HG02798 (cell line): ENCODE results near the gene TMEM59.
"Not testable (repeated sequence)": the region's sequence is repeated elsewhere in the genome, so short reads cannot be mapped to it uniquely, and the experiment has no call there.

Experiments
- ATAC-seq: cut with Tn5 transposase; IDR thresholded peaks from one replicate; pipeline ENCODE4 v1.9.1; 2021; ENCODE audit warnings: mild to moderate bottlenecking; ENCODE audit not compliant: unreplicated experiment, poor library complexity

The TMEM59 gene

DNA sequence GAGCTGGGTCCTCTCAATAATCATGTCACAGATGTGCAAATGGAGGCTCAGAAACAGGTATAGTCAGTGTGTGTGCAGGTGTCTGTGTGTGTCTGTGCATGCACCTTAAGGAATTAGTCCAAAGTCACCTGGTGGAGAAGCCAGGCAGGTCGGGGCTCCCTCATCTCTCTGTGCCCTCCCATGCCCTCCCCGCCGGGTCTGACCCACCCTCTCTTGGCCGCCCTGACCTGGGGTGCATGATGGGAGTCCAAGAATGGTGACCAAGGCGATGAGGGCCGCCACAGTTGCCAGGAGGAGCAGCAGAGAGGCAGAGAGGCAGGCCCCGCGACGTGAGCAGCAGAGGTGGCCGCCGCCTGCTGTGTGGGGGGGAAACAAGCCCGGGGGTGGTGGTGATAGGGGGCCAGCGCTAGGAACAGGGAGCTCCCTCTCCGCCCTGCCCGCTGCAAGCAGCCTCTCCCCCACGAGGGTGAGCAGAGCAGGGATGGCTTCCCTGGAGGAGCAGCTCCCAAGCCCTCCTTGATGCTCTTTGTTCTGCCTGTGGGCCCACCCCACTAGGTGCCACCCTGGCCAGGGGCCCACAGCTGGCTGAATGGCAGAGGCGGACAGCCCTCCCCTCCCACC is 38.9 kb downstream of the TMEM59 start:
- ATAC-seq, result no peak

GRCh38 chr1:54013393-54014008 is 39.5 kb downstream of the TMEM59 start:
- no peak for ATAC-seq

DNA sequence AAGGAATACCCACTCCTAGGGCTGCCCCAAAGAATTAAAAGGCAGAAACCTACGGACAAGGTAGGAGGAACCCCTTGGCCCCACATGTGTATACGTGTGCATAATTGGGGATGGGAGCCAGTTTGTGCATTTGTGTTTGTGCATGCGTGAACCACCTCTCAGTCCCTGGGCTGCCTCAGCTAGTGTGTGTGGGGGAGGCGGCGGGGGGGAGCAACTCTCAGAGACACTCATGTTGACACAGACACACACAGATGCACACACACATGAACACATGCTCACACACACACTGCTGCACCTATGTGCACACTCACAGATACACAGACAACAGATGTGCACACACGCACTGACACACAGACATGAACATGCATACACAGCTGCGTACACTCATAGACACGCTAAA is 40.1 kb downstream of the TMEM59 start:
- no peak for ATAC-seq

- ATAC-seq, result no peak
Observed at GRCh38 chr1:54012008-54012325, 41.0 kb downstream of the TMEM59 start.

DNA sequence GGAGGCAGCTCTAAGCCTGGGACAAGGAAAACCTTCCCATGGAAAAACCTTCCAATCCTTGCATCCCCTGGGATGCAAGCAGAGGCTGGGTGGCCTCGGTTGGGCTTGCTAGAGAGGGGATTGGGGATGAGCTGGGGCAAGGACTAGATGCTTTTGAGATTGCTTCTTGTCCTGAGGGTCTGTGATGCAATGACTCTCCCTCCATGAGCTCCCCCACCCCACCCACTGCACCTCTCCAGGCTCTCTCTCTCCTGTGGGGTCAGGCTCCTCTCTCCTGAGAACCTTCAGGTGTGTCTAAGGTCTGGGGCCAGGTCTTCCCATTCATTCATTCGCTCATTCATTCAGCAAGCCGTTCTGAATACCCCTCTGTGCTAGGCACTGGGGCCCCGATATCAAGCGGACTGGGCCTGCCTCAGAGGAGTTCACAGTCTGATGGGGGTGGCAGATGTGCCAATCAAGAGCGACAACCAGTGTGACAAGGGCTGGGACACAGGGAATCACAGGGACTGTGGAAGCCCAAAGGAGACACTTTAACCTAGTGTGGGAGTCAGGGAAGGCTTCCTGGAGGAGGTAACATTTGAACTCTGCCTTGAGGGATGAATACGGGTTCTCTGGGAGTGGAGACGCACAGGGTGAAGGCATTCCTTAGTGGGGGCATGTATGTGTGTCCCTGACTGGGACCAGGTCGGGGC is 41.5 kb downstream of the TMEM59 start:
- ATAC-seq, result no peak

- no peak for ATAC-seq
Observed at GRCh38 chr1:54010415-54011117, 42.4 kb downstream of the TMEM59 start.

DNA sequence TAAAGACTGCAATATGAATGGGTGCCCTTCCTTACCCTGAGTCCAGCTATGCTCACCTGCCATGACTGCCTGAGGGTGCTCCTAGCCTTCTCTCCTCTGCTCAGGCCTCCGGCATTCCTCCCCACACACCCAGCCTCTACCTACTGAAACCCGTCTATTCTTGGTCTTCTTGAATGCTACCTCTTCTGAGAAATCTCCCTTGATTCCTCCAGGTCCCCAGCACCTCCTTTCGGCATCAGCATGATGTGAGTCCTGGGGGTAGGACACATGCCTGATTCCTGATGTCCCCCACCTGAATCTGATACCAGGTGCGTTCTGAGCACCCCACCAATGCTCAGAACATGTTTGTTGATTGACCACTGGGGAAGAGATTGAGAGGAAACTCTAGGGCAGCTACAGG is 43.6 kb downstream of the TMEM59 start:
- no peak for ATAC-seq

DNA sequence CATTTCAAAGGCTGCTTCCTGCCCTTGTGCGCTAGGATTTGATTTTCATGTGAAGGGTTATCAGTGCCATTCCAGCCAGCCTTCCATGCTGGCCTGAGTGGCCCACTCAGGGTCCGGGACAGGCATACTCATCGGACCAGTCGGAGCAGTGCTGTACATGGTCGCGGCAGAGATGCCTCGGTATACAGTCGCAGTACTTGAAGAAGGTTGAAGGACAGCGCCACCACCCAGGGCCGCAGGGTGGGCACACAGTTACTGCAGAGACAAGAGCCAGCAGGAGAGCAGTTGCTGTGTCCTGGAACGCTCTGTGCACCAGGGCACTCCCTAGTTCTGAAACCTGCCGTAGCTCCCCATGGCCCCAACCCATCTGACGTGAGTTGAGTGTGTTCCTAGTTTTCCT is 44.1 kb downstream of the TMEM59 start:
- ATAC-seq, result no peak

- no peak for ATAC-seq
Observed at GRCh38 chr1:54007613-54008012, 45.4 kb downstream of the TMEM59 start.

DNA sequence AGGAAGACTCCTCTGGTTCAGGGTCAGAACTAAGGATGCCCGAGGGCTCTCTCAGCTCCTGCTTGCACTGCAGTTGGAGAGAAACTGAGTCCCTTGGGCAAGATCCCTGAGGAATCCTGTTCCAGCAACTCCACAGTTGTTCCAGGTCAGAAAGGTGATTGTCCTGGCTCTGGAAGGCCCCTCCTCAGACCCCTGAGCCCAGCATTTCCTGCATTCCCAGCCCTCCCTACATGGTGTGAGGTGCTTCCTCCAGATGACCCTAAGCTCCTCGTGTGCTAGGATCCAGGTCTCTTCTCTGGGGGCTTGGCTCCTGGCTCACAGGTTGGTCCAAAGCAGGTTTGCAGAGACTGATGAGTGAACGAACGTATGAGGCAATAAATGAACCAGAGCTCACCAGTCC is 46.5 kb downstream of the TMEM59 start:
- no peak for ATAC-seq

DNA sequence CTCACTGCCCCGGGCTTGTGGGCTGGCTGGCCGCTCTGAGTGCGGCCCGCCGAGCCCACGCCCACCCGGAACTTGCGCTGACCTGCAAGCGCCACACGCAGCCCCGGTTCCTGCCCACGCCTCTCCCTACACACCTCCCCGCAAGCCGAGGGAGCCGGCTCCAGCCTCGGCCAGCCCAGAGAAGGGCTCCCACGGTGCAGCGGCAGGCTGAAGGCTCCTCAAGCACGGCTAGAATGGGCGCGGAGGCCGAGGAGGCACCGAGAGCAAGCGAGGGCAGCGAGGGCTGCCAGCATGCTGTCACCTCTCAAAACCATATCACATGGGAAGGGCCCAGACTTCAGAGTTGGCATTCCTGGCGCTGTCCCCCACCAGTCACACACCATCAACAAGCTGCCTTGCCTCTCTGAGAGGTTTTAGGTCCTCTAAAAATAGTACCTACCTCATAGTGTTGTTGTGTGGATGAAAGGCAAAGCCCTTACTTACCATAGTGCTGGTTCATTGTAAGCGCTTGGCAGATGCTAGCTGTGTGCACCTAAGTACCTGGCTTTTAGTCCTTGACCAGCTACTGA is 48.4 kb downstream of the TMEM59 start:
- ATAC-seq, result no peak

- ATAC-seq, result not testable (repeated sequence)
Observed at GRCh38 chr1:54003750-54004480, 49.1 kb downstream of the TMEM59 start.

GRCh38 chr1:54003249-54003646 is 49.8 kb downstream of the TMEM59 start:
- ATAC-seq, result no peak

GRCh38 chr1:54002544-54003248 is 50.3 kb downstream of the TMEM59 start:
- no peak for ATAC-seq

- no peak for ATAC-seq
Observed at GRCh38 chr1:54001591-54001990, 51.4 kb downstream of the TMEM59 start.

DNA sequence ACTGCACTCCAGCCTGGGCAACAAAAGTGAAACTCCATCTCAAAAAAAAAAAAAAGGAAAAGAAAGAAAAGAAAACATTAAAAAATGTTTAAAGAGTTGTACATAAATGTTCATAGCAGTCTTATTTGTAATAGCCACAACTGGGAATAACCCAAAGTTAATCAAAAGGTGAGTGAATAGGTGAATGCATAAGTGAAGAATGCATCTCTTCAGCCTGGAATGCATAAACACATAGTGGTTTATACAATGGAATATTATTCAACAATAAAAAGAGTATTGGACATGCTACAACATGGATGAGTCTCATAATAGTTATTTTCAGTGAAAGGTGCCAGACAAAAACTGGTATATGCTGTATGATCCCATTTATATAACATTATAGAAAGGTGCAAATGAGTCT is 53.1 kb downstream of the TMEM59 start:
- ATAC-seq, result no peak

GRCh38 chr1:53998223-53998622 is 54.8 kb downstream of the TMEM59 start:
- no peak for ATAC-seq

DNA sequence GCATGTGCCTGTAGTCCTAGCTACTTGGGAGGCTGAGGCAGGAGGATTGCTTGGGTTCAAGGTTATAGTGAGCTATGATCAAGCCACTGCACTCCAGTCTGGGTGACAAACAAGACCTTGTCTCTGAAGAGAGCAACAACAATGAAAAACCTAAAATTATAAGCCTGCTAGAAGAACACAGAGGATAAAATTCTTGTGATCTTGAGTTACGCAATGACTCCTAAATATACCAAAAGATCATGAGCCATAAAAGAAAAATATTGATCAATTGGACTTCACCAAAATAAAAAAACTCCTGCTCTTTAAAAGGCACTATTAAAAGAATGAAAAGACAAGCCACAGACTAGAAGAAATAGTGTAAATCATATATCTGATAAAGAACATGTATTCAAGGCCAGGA is 57.3 kb downstream of the TMEM59 start:
- ATAC-seq, result no peak

GRCh38 chr1:53994516-53994915 is 58.5 kb downstream of the TMEM59 start:
- not testable (repeated sequence) for ATAC-seq
